ENCODE measurements around the gene HIPK1. TPM values are rescaled to one million over a fixed set of nuclear protein-coding genes. Genes with fewer than 3 reads are reported as not detected.

HIPK1 gene
- total RNA-seq, 4 donors from 2014 or later: 42.3 to 63.4 (median 53.0) TPM

- Histone ChIP-seq H3K36me3 (no peaks in the 10 kb centered on the region), H3K9me3 (no peaks in the 10 kb centered on the region), H3K4me1 (peaks cover 0 to 3% (median 2%) of the 10 kb centered on the region in 4 donors), H3K27me3 (no peaks in the 10 kb centered on the region), H3K4me3 (no peak overlapping the region), H3K27ac (no peak overlapping the region)
- WGBS, 2 donors: 86 to 99% methylated on average over 4 of the region's 4 CpGs
- no peak for TF ChIP-seq POLR2A (IDR thresholded peaks at IDR 0.05)
- TF ChIP-seq EP300 (IDR thresholded peaks at IDR 0.05): no peak
- no peak for TF ChIP-seq CTCF (IDR thresholded peaks at IDR 0.05)
- DNase-seq (ENCODE audit: low spot score in 2 of 2): no peak
Measured at GRCh38 chr1:113922957-113923356, 6.2 kb upstream of the HIPK1 start.

GRCh38 chr1:113924473-113924872 lies 4.7 kb upstream of the HIPK1 start:
- H3K9me3 ChIP-seq: no peaks in the 10 kb centered on the region
- 85 to 95% methylated on average over 2 of the region's 2 CpGs for WGBS, 2 donors
- no peaks in the 10 kb centered on the region for H3K27me3 ChIP-seq
- no peak for DNase-seq (ENCODE audit: low spot score in 2 of 2)
- no peak for TF ChIP-seq POLR2A (IDR thresholded peaks at IDR 0.05)
- no peak for TF ChIP-seq EP300 (IDR thresholded peaks at IDR 0.05)
- no peak for TF ChIP-seq CTCF (IDR thresholded peaks at IDR 0.05)
- H3K36me3 ChIP-seq: no peaks in the 10 kb centered on the region
- peaks cover 0 to 9% (median 6%) of the 10 kb centered on the region in 4 donors for H3K4me1 ChIP-seq
- H3K27ac ChIP-seq: no peak overlapping the region
- H3K4me3 ChIP-seq: no peak overlapping the region

DNA sequence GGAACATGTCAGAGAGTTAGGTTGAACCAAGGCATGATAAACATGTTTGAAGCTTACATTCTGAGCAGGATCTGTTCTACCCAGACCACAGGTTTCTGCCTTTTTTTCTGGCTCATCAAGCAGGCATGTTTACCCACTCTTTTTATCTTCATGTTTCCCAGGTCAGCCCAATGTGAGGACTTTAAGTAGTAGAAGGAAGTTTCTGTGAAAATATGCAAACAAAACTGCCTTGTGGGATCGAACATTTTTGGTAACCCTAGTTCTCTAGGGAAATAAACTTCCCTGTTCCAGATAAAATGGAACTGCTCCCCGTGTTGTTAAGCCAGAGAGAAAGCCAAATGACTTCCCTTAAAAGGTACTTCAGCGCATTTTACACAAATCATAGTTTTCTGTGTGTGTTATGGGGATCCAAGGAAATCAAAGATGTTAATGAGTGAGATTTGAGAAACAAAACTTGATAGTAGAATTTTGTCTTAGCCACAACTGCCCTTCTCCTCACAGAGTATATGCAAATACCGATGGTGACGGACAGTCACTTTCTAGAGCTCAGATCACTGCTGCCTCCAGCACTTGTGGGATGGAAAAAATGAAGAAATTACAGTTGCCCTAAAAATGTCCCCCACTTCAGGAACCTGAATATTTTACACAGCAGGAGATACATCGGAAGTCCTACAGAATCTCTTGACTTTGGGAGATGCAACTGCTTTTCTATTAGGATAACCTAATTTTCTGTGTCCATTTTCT lies 765 bp upstream of the HIPK1 start:
- WGBS, 2 donors: 23 to 27% methylated on average over 6 of the region's 6 CpGs
- Histone ChIP-seq H3K27me3 (no peaks in the 10 kb centered on the region), H3K4me3 (peak overlapping the region; percentile 90 to 97 (median 94)), H3K4me1 (peaks cover 0 to 41% (median 35%) of the 10 kb centered on the region in 4 donors), H3K27ac (peak overlapping the region; percentile 90 to 98 (median 94)), H3K36me3 (no peaks in the 10 kb centered on the region), H3K9me3 (no peaks in the 10 kb centered on the region)
- TF ChIP-seq EP300 (IDR thresholded peaks at IDR 0.05) (no peak), POLR2A (IDR thresholded peaks at IDR 0.05) (no peak), CTCF (IDR thresholded peaks at IDR 0.05) (no peak)
- DNase-seq (ENCODE audit: low spot score in 2 of 2): no peak

- 0 to 1% methylated on average over 27 of the region's 64 CpGs for WGBS, 2 donors
- Histone ChIP-seq H3K9me3 (no peaks in the 10 kb centered on the region), H3K4me3 (peak overlapping the region; percentile 90 to 97 (median 94)), H3K27ac (peak overlapping the region; percentile 90 to 98 (median 94)), H3K4me1 (peaks cover 0 to 55% (median 41%) of the 10 kb centered on the region in 4 donors), H3K27me3 (no peaks in the 10 kb centered on the region), H3K36me3 (no peaks in the 10 kb centered on the region)
- TF ChIP-seq CTCF (IDR thresholded peaks at IDR 0.05): peak in 1 of 5 experiments; percentile 24
- no peak for TF ChIP-seq POLR2A (IDR thresholded peaks at IDR 0.05)
- peak in 1 of 2 donors; percentile 18 for TF ChIP-seq EP300 (IDR thresholded peaks at IDR 0.05)
- DNase-seq (ENCODE audit: low spot score in 2 of 2): no peak
Measured at GRCh38 chr1:113929750-113930498, 800 bp downstream of the HIPK1 start.
